H1 (cell line): ENCODE data around the gene ENO2.

ENCODE experiments used
- BRCA1 ChIP-seq: IDR thresholded peaks from 2 replicates; pipeline ENCODE4 v1.6.1; 2012; ENCODE audit warnings: low read depth, low read length, improper control_type of control experiment
- CTCF ChIP-seq, 3 experiments: IDR thresholded peaks; 1 replicate in 2 of 3; 2 replicates in 1 of 3; pipeline versions ENCODE4 v1.5.1 to v1.6.1; 2011; ENCODE audit warnings: low read length in 3 of 3, mild to moderate bottlenecking in 3 of 3, inconsistent platforms in 2 of 3, low read depth in 1 of 3, moderate library complexity in 1 of 3; ENCODE audit not compliant: insufficient read depth in 1 of 3; ENCODE audit errors: control extremely low read depth in 1 of 3
- EP300 ChIP-seq, 2 experiments: IDR thresholded peaks; 1 replicate in 1 of 2; 2 replicates in 1 of 2; pipeline ENCODE4 v1.6.1; 2011 to 2012; ENCODE audit warnings: low read depth in 2 of 2, low read length in 2 of 2, mild to moderate bottlenecking in 2 of 2, borderline replicate concordance in 1 of 2, inconsistent platforms in 1 of 2, moderate library complexity in 1 of 2
- JUN ChIP-seq: IDR thresholded peaks from 2 replicates; pipeline ENCODE4 v1.6.1; 2011; ENCODE audit warnings: low read depth, mild to moderate bottlenecking, improper control_type of control experiment, low read length
- JUND ChIP-seq: IDR thresholded peaks from 2 replicates; pipeline ENCODE4 v1.6.1; 2011; ENCODE audit warnings: mild to moderate bottlenecking, improper control_type of control experiment, low read length
- RAD21 ChIP-seq, 2 experiments: IDR thresholded peaks in 1 of 2; conservative IDR thresholded peaks in 1 of 2; 2 replicates each; pipeline ENCODE4 v1.6.1; 2011; ENCODE audit warnings: low read depth in 2 of 2, low read length in 2 of 2, improper control_type of control experiment in 1 of 2, inconsistent platforms in 1 of 2, mild to moderate bottlenecking in 1 of 2, moderate library complexity in 1 of 2
- TAF1 ChIP-seq: IDR thresholded peaks from 2 replicates; pipeline ENCODE4 v1.6.1; 2011; ENCODE audit warnings: mild to moderate bottlenecking, low read depth, low read length
- TBP ChIP-seq: IDR thresholded peaks from 2 replicates; pipeline ENCODE4 v1.6.1; 2011; ENCODE audit warnings: low read depth, low read length, improper control_type of control experiment
- TCF12 ChIP-seq: IDR thresholded peaks from 2 replicates; pipeline ENCODE4 v1.6.1; 2011; ENCODE audit warnings: low read depth, mild to moderate bottlenecking, low read length
- YY1 ChIP-seq: IDR thresholded peaks from 2 replicates; pipeline ENCODE4 v1.6.1; 2011; ENCODE audit warnings: low read depth, mild to moderate bottlenecking, low read length

GRCh38 chr12:6938353-6939190 lies 24.2 kb downstream of the ENO2 start:
- TF ChIP-seq CTCF (IDR thresholded peaks at IDR 0.05; ENCODE audit: control extremely low read depth in 1 of 3, insufficient read depth in 1 of 3, low read depth in 1 of 3, low read length in 3 of 3) (no peak), RAD21 (IDR thresholded peaks at IDR 0.05 in 1 of 2, conservative IDR thresholded peaks at IDR 0.05 in 1 of 2; ENCODE audit: low read depth in 2 of 2, low read length in 2 of 2) (no peak), TBP (no peak), EP300 (IDR thresholded peaks at IDR 0.05; ENCODE audit: borderline replicate concordance in 1 of 2, low read depth in 2 of 2, low read length in 2 of 2) (no peak), TAF1 (no peak), BRCA1 (no peak), JUN (no peak), YY1 (no peak), TCF12 (no peak), JUND (no peak)
